Measurements from ENCODE around the gene PPIF.

Gene PPIF

GRCh38 chr10:79313911-79314439 is 33.3 kb upstream of the PPIF start:
- no peak for DNase-seq

GRCh38 chr10:79314761-79315601 is 32.3 kb upstream of the PPIF start:
- no peak for DNase-seq

- no peak for DNase-seq
Measured at GRCh38 chr10:79315602-79315920, 31.7 kb upstream of the PPIF start.

- no peak for DNase-seq
Measured at GRCh38 chr10:79316671-79317431, 30.4 kb upstream of the PPIF start.

GRCh38 chr10:79318369-79318768 is 28.9 kb upstream of the PPIF start:
- no peak for DNase-seq

GRCh38 chr10:79319115-79319771 is 28.0 kb upstream of the PPIF start:
- no peak for DNase-seq

- DNase-seq: no peak
Measured at GRCh38 chr10:79320316-79320715, 27.0 kb upstream of the PPIF start.

GRCh38 chr10:79320820-79321493 is 26.3 kb upstream of the PPIF start:
- no peak for DNase-seq

- DNase-seq: no peak
Measured at GRCh38 chr10:79321494-79321882, 25.8 kb upstream of the PPIF start.

- DNase-seq: no peak
Measured at GRCh38 chr10:79321951-79322350, 25.3 kb upstream of the PPIF start.

- peak; percentile 33 for DNase-seq
Measured at GRCh38 chr10:79322616-79323543, 24.4 kb upstream of the PPIF start.

GRCh38 chr10:79323602-79324001 is 23.7 kb upstream of the PPIF start:
- no peak for DNase-seq

GRCh38 chr10:79324032-79324695 is 23.1 kb upstream of the PPIF start:
- no peak for DNase-seq

GRCh38 chr10:79326361-79327089 is 20.7 kb upstream of the PPIF start:
- no peak for DNase-seq

- no peak for DNase-seq
Measured at GRCh38 chr10:79327090-79327457, 20.2 kb upstream of the PPIF start.

- DNase-seq: no peak
Measured at GRCh38 chr10:79328147-79328701, 19.0 kb upstream of the PPIF start.

- no peak for DNase-seq
Measured at GRCh38 chr10:79328737-79329504, 18.3 kb upstream of the PPIF start.

GRCh38 chr10:79329529-79329928 is 17.7 kb upstream of the PPIF start:
- DNase-seq: no peak

- no peak for DNase-seq
Measured at GRCh38 chr10:79331226-79331625, 16.0 kb upstream of the PPIF start.

Measured in effector CD8-positive, alpha-beta T cell (primary cell).